ENCODE results near the gene CCDC92.

GRCh38 chr12:123936471-123936870 lies 36.2 kb downstream of the CCDC92 start:
- TF ChIP-seq CTCF (IDR thresholded peaks at IDR 0.05; ENCODE audit: low read length) = no peak
- no peak for TF ChIP-seq EZH2 (optimal IDR thresholded peaks at IDR 0.05; ENCODE audit: low read depth, low read length)
